OCI-LY7 (cell line): ENCODE results near the gene HCST.

Experiments
- CTCF ChIP-seq: fragments of 200-600 bp; sonication (generic); conservative IDR thresholded peaks from 2 replicates; pipeline ENCODE4 v1.5.1; 2014; ENCODE audit warnings: mild to moderate bottlenecking, antibody characterized with exemption, low read length, moderate library complexity, mixed read lengths
- EZH2phosphoT487 ChIP-seq: fragments of 200-600 bp; sonication (generic); IDR thresholded peaks from 2 replicates; pipeline ENCODE4 v1.6.1; 2018; ENCODE audit warnings: low read depth, borderline replicate concordance, mild to moderate bottlenecking, mixed run types, antibody characterized with exemption, low read length, moderate library complexity, mixed read lengths

GRCh38 chr19:35911173-35911572, 8.8 kb downstream of the HCST start:
- TF ChIP-seq EZH2phosphoT487, result no peak
- peak; percentile 65 for TF ChIP-seq CTCF
